Eye (tissue), 1 donor: ENCODE data around the gene CENATAC.
"Not testable (repeated sequence)": the region's sequence is repeated elsewhere in the genome, so short reads cannot be mapped to it uniquely, and the experiment has no call there.

Source experiments
- DNase-seq: peaks from one replicate; pipeline ENCODE4 v3.0.0-alpha.2; 2015

Gene CENATAC

GRCh38 chr11:118997627-118998387 is at the start of gene CENATAC:
Gene CENATAC, plus strand, starts transcription at chr11:118998138. Its CDS starts 60 bp downstream, at chr11:118998198.
- peak; percentile 97 for DNase-seq

DNA sequence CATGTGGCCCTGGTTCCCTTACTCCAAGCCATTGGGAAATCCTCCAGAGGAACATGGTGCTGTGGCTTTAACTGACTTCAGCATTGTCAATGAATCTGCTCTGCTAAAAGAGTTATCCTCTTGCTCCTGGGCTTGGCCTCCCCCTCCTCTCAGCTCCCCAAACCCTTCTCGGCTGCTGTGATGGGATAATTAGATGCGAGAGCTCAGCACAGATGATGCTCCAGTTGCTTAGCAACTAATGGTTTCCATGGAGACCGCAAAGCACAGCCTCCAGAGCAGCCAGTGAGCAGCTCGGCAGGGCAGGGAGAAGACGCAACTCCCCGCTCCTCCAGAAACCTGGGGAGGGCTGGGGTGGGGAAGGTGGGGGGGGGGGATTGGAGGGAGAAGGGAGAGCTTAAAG is 44.7 kb upstream of the CENATAC start:
- DNase-seq, result peak; percentile 98

DNA sequence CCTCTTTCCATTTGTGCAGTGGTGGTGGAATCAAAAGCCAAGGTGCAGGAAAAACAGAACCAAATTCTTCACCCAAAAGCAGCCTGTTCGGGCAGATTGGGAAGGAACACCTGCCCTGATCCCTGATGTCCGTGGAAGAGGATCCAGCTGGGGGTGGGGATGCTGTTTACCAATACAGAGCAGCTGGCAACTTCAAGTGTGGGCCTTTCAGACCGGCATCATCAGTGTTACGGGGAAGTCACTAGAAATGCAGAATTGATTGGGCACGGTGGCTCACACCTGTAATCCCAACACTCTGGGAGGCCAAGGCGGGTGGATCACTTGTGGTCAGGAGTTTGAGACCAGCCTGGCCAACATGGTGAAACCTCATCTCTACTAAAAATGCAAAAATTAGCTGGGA is 44.0 kb upstream of the CENATAC start:
- not testable (repeated sequence) for DNase-seq

GRCh38 chr11:118956094-118956846 is 41.7 kb upstream of the CENATAC start, which contains the start of gene UPK2:
Gene UPK2, plus strand, starts transcription at chr11:118956298. Its CDS starts 53 bp downstream, at chr11:118956351.
- peak; percentile 93 for DNase-seq

DNA sequence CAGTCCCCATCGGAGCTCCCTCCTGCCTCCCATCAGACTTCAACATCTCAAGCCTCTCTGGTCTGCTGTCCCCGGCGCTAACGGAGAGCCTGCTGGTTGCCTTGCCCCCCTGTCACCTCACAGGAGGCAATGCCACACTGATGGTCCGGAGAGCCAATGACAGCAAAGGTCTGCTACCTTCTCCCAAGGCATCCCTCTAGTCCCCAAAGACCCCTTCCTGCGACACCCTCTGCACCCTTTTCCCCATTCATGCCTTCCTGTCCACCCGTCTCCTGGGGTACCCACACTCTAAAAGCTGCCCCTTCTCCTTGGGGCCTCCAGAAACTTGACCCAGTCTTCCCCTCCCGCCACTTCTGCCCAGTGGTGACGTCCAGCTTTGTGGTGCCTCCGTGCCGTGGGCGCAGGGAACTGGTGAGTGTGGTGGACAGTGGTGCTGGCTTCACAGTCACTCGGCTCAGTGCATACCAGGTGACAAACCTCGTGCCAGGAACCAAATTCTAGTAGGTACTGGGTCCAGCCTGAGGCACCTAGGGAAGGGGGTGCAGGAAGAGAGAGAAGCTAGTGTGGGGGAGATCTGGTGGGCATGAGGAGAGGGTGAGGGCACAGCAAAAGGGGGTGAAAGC is 41.0 kb upstream of the CENATAC start:
- DNase-seq, result no peak

DNA sequence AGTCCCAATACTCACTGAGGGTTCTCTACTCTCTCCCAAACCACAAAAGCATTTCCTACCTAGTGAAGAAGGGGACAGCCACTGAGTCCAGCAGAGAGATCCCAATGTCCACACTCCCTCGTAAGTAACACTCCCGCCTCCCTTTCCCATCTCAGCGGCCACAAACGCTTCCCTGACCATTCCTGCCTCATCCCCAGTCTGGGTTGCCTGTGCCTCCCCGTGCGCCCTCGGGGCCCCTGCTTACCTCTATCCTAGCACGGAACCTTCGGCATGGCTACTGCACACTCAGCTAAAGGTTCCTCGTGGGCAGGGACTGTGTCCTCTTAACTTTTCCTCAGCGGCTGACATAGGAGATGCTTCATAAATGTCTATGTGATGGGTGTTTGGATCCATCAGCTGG is 40.4 kb upstream of the CENATAC start:
- DNase-seq, result no peak

GRCh38 chr11:118957968-118958367 is 40.0 kb upstream of the CENATAC start:
- no peak for DNase-seq

- no peak for DNase-seq
Measured at GRCh38 chr11:118958577-118958976, 39.4 kb upstream of the CENATAC start.

GRCh38 chr11:118961189-118961588 is 36.7 kb upstream of the CENATAC start:
- DNase-seq, result no peak

DNA sequence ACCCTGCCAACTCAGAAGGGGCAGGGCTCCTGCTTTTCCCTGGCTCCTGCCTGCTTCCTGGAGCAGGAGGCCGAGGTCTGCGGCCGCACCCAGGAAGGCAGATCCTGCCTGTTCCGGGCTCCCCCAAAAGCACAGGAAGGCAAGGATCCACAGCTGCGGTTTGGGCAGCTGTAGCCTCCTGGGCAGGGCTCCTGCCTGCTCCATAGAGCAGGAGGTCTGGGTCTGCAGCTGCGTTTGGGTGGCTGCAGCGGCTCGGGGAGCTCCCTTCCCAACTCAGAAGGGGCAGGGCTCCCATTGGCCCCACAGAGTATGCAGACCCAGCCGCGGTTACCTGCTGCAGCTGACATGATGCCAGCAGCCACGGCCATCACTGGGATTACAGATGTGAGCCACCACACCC is 36.3 kb upstream of the CENATAC start:
- DNase-seq, result no peak

DNA sequence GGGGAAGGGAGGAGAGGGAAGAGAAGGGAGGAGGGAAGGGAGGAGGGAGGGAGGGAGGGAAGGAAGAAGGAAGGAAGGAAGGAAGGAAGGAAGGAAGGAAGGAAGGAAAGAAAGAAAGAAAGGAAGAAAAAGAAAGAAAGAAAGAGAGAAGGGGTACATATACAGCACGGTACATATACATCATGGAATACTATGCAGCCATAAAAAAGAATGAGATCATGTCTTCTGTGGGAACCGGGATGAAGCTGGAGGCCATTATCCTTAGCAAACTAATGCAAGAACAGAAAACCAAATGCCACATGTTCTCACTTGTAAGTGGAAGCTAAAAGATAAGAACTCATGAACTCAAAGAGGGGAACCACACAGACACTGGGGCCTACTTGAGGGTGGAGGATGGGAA is 28.4 kb upstream of the CENATAC start:
- not testable (repeated sequence) for DNase-seq

GRCh38 chr11:118971646-118972045 is 26.3 kb upstream of the CENATAC start, which contains the start of gene FOXR1:
Gene FOXR1, plus strand, starts transcription at chr11:118971761. Its CDS starts 171 bp downstream, at chr11:118971932.
- no peak for DNase-seq

- no peak for DNase-seq
Measured at GRCh38 chr11:118973985-118974384, 24.0 kb upstream of the CENATAC start.

- DNase-seq, result peak; percentile 56
Measured at GRCh38 chr11:118975771-118976709, 21.9 kb upstream of the CENATAC start.

DNA sequence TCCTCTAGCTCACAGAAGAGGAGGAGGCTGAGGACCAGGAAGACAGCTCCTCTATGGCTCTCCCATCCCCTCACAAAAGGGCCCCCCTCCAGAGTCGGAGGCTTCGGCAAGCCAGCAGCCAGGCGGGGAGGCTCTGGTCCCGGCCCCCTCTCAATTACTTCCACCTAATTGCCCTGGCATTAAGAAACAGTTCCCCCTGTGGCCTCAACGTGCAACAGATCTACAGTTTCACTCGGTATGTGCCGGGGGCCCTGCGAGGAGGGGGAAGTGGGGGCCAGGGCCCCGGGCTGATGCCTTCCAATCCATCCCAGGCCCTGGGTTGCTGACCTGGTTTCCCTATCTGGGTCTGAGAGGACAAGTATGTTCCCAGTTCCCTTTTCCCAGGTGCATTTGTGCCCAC is 18.5 kb upstream of the CENATAC start:
- peak; percentile 80 for DNase-seq

GRCh38 chr11:118980191-118980881 is 17.6 kb upstream of the CENATAC start:
- peak; percentile 44 for DNase-seq

- not testable (repeated sequence) for DNase-seq
Measured at GRCh38 chr11:118984337-118984736, 13.6 kb upstream of the CENATAC start.

DNA sequence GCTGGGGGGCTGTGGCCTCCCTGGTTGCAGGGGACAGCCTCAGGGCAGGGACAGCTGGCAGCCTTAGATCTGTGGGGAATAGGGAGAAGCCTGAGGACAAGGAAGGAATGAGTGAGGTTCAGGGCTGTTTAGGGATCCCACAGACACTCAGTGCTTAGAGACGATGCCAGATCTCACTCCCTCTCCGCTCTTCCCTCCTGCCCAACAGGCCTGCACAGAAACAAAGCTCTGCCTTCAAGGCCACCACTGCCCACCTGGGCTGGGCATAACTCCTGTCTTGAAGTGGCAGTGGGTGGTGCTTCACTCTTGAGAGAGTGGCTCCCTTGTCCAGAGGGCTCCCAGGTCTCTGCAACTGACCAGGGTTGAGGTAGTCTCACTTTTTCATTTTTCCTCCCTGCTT is 13.1 kb upstream of the CENATAC start:
- no peak for DNase-seq

GRCh38 chr11:118988280-118988679 is 9.7 kb upstream of the CENATAC start:
- no peak for DNase-seq

GRCh38 chr11:118991486-118992038 is 6.4 kb upstream of the CENATAC start:
- not testable (repeated sequence) for DNase-seq

DNA sequence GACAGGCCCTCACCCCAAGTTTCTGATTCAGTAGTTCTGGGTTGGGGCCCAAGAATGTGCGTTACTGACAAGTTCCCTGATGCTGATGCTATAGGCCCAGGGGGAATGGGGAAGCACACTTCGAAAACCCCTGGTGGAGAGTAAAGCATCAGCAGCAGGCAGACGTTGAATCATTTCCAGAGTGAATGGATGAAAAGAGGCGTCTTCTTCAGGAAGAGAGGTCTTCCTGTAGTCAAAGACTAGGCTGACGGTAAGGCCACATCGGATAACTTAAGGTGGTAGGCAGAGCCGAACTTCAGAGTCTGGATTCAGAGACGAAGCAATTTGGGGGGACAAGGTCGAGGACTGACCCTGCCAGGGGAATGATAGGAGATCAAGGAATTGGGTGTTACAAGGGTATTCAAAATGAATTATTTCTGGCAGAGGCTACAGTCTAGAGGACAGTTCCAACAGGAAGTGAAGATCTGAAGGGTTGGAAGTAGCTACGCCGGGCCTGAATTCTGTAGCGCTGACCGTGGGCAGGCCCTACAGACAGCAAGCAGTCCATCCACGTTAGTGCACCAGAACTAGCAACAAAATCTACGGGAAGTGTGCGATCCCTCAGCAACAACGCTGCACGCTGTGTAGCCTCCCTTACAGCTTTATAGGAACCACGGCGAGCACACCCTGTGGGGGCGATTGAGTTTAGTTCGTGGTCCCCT is 862 bp upstream of the CENATAC start:
- DNase-seq, result peak; percentile 28
